Gastrocnemius medialis (tissue), 4 donors: ENCODE data around the gene GMNN.

Source experiments
- CTCF ChIP-seq, 5 experiments: fragments of 450-650 bp in 3 of 5; fragments of 200-600 bp in 2 of 5; sonication (generic) in 2 of 5; IDR thresholded peaks in 4 of 5; conservative IDR thresholded peaks in 1 of 5; 1 replicate in 4 of 5; 2 replicates in 1 of 5; pipeline ENCODE4 v1.5.1; 2016 to 2019; ENCODE audit warnings: antibody characterized with exemption in 5 of 5, mild to moderate bottlenecking in 3 of 5, moderate library complexity in 3 of 5
- POLR2A ChIP-seq, 2 donors: fragments of 450-650 bp; IDR thresholded peaks; one replicate each; pipeline ENCODE4 v1.6.1; 2017; ENCODE audit warnings: antibody characterized with exemption in 2 of 2, mild to moderate bottlenecking in 2 of 2, moderate library complexity in 2 of 2

- no peak for TF ChIP-seq CTCF (IDR thresholded peaks at IDR 0.05 in 4 of 5, conservative IDR thresholded peaks at IDR 0.05 in 1 of 5)
- TF ChIP-seq POLR2A (IDR thresholded peaks at IDR 0.05), result no peak
These were observed 21.7 kb upstream of the GMNN start for GRCh38 chr6:24752917-24753492.
